Testis (tissue), 2 donors: ENCODE data around the gene NXPE2.

Experiments used
- CTCF ChIP-seq, 3 experiments: fragments of 450-650 bp in 2 of 3; fragments of 200-600 bp in 1 of 3; sonication (generic) in 1 of 3; IDR thresholded peaks; one replicate each; pipeline ENCODE4 v1.5.1; 2016 to 2019; ENCODE audit warnings: antibody characterized with exemption in 3 of 3, mild to moderate bottlenecking in 2 of 3, moderate library complexity in 1 of 3
- POLR2A ChIP-seq: fragments of 450-650 bp; IDR thresholded peaks from one replicate; pipeline ENCODE4 v1.6.1; 2017; ENCODE audit warnings: antibody characterized with exemption, mild to moderate bottlenecking, moderate library complexity

- TF ChIP-seq CTCF (IDR thresholded peaks at IDR 0.05) (no peak), POLR2A (no peak)
These were observed 67.7 kb downstream of the NXPE2 start for GRCh38 chr11:114746013-114746412.
